ENCODE measurements around the gene MGMT.

The MGMT gene

GRCh38 chr10:129637846-129638245, 170.8 kb downstream of the MGMT start:
- no peak for TF ChIP-seq CTCF (conservative IDR thresholded peaks at IDR 0.05; ENCODE audit: low read depth)
- no peak for DNase-seq (ENCODE audit: low spot score)
- no peak overlapping the region for H3K27ac ChIP-seq
- POLR2A ChIA-PET (ENCODE audit: low non-redundant PET) = no interaction called here
- CTCF ChIA-PET = no interaction called here

DNA sequence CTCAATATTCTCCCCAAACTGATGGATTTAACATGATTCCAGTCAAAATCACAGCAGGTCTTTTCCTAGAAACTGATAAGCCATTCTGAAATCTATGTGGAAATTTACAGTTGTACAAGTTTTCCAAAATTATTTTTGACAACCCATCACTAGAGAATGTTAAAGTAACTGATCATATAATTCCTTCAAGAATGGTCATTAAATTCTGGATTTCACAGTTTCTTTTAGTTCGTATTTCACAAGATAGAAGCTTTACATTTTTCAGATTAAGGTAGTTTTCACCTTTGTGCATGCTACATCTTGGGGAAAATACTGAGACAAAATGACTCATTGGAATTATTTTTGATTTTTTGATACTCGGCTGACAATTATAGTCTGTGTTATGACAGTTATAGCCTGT, 174.3 kb downstream of the MGMT start:
- CTCF ChIA-PET = interaction anchor here (0.6 kb wide), 1 partner anchor 33 kb away, joined by 6 read pairs; no protein-coding TSS in a partner anchor
- DNase-seq (ENCODE audit: low spot score) = no peak
- POLR2A ChIA-PET (ENCODE audit: low non-redundant PET) = no interaction called here
- TF ChIP-seq CTCF (conservative IDR thresholded peaks at IDR 0.05; ENCODE audit: low read depth) = no peak
- no peak overlapping the region for H3K27ac ChIP-seq

DNA sequence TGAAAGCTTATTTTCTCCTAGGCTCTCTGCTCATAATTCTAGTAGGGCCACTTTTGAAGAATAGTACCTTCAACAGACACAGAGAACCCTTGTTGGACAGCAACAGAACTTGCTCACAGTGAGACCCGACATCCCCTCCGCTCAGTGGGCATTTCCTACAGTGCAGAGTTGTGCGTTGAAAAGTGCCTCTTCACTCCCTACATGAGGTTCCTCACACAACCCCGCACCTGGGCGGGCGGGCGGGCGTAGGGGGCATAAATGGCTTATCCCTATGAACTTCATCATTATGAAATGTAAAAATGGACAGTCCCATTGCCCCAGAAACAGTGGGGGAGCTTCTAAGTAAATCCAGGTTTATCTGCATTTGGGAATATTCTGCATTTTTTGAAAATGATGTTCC, 174.9 kb downstream of the MGMT start:
- no peak overlapping the region for H3K27ac ChIP-seq
- CTCF ChIA-PET = interaction anchor here (0.6 kb wide), 1 partner anchor 32 kb away, joined by 6 read pairs; no protein-coding TSS in a partner anchor
- POLR2A ChIA-PET (ENCODE audit: low non-redundant PET) = no interaction called here
- TF ChIP-seq CTCF (conservative IDR thresholded peaks at IDR 0.05; ENCODE audit: low read depth) = no peak
- DNase-seq (ENCODE audit: low spot score) = no peak

DNA sequence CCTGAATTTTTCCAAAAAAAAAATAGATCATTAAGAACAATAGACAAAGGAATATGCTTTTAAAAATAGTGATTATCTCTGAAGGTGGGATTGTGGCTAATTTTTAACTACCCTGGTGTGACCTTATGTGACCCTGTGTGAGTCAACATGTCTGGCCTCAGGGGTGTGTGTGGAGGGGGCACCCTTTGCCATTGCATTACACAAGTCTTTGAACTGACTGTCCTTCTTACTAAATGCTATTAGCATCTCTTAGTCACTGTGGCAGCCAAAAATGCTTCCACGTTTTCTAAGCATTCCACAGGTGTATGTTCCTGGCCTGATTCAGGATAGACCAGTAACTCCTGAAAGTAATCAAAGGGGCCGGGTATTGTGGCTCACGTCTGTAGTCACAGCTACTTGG, 175.4 kb downstream of the MGMT start:
- TF ChIP-seq CTCF (conservative IDR thresholded peaks at IDR 0.05; ENCODE audit: low read depth) = no peak
- DNase-seq (ENCODE audit: low spot score) = peak; percentile 57
- POLR2A ChIA-PET (ENCODE audit: low non-redundant PET) = no interaction called here
- H3K27ac ChIP-seq = no peak overlapping the region
- CTCF ChIA-PET = no interaction called here

GRCh38 chr10:129643266-129643665, 176.2 kb downstream of the MGMT start:
- DNase-seq (ENCODE audit: low spot score) = no peak
- H3K27ac ChIP-seq = no peak overlapping the region
- no peak for TF ChIP-seq CTCF (conservative IDR thresholded peaks at IDR 0.05; ENCODE audit: low read depth)
- POLR2A ChIA-PET (ENCODE audit: low non-redundant PET) = no interaction called here
- CTCF ChIA-PET = no interaction called here

DNA sequence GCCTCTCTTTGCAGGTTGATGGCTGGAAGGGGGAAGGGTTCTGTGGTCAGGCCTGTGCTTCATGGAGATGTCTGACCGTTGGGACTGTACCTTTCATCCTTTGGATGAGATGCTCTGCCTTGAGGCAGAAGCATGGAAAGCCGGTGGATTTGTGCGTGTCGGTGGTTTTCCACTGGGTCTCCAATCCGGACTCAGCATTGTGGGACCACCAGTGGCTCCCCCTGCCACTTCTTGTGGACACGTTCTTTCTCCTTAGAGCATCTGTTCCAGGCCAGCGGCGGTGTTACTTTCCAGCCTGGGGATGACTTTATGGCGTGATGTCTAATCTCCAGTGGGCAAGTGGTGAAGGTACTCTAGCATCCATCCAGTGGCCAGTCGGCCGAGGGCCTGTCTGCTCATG, 178.4 kb downstream of the MGMT start:
- no peak for DNase-seq (ENCODE audit: low spot score)
- CTCF ChIA-PET = no interaction called here
- no peak for TF ChIP-seq CTCF (conservative IDR thresholded peaks at IDR 0.05; ENCODE audit: low read depth)
- POLR2A ChIA-PET (ENCODE audit: low non-redundant PET) = no interaction called here
- H3K27ac ChIP-seq = no peak overlapping the region

DNA sequence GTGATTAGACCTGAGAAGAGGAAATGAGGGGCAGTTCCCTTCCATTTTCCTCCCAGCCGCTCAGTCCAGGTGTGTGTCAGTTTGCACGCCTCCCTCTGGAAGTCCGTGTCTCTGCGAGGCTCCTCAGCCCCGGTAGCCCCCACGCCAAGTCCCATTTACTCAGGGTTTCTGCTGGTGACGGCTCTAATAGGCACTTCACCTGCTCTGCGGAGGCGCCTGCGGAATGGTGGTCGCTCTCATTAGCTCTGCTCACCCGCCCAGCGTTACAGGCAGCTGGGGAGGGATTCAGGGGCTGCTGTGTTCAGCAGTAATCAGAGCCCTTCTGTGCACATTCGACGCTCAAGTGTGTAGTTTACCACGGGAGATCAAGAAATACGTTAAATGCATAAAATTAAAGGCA, 179.9 kb downstream of the MGMT start:
- no peak for DNase-seq (ENCODE audit: low spot score)
- POLR2A ChIA-PET (ENCODE audit: low non-redundant PET) = no interaction called here
- no peak for TF ChIP-seq CTCF (conservative IDR thresholded peaks at IDR 0.05; ENCODE audit: low read depth)
- H3K27ac ChIP-seq = no peak overlapping the region
- CTCF ChIA-PET = no interaction called here
